ENCODE results near the gene STARD13.

STARD13 gene

DNA sequence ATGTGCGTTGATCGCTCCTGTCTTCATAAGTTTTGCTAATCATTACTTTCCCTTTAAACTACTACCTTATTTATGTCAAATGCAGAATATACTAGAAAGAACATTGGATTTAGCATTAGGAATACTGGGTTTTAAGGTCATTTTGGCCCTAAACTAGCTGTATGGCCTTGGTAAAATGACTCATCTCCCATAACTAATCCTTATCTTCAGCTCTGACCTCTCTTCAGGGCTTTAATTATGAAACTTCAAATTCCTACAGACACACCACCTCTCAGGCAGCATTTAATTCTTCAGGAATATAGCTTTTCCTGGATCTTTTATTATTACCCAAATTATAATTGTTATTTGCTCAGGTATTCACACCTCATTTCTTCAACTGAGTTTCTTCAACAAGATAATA, 121.2 kb downstream of the STARD13 start:
- TF ChIP-seq TCF12 (IDR thresholded peaks at IDR 0.05; ENCODE audit: low read depth): no peak
- no peak for TF ChIP-seq TEAD4 (IDR thresholded peaks at IDR 0.05)
- TF ChIP-seq CREB1 (IDR thresholded peaks at IDR 0.05; ENCODE audit: low read depth): no peak
- no peak for TF ChIP-seq MAX (IDR thresholded peaks at IDR 0.05)
- no peak for TF ChIP-seq NFIC (IDR thresholded peaks at IDR 0.05)
- no peak for TF ChIP-seq REST (IDR thresholded peaks at IDR 0.05; ENCODE audit: low read depth)

GRCh38 chr13:33158816-33159215, 126.7 kb downstream of the STARD13 start:
- no peak for TF ChIP-seq ZBTB7A (IDR thresholded peaks at IDR 0.05; ENCODE audit: low read depth)
- no peak for TF ChIP-seq MAX (IDR thresholded peaks at IDR 0.05)

GRCh38 chr13:33158271-33158670, 127.3 kb downstream of the STARD13 start:
- TF ChIP-seq NFIC (IDR thresholded peaks at IDR 0.05) (no peak), YY1 (IDR thresholded peaks at IDR 0.05; ENCODE audit: low read depth) (no peak), USF1 (IDR thresholded peaks at IDR 0.05) (no peak), ZBTB7A (IDR thresholded peaks at IDR 0.05; ENCODE audit: low read depth) (no peak), TAF1 (IDR thresholded peaks at IDR 0.05; ENCODE audit: low read depth) (no peak), REST (IDR thresholded peaks at IDR 0.05; ENCODE audit: low read depth) (no peak), CEBPB (IDR thresholded peaks at IDR 0.05) (no peak), EP300 (IDR thresholded peaks at IDR 0.05; ENCODE audit: borderline replicate concordance) (no peak), CREB1 (IDR thresholded peaks at IDR 0.05; ENCODE audit: low read depth) (no peak)

- TF ChIP-seq EGR1 (IDR thresholded peaks at IDR 0.05) (no peak), YY1 (IDR thresholded peaks at IDR 0.05; ENCODE audit: low read depth) (no peak), FOXM1 (IDR thresholded peaks at IDR 0.05; ENCODE audit: borderline replicate concordance, low read depth) (no peak)
Observed at GRCh38 chr13:33154911-33155310, 130.6 kb downstream of the STARD13 start.

DNA sequence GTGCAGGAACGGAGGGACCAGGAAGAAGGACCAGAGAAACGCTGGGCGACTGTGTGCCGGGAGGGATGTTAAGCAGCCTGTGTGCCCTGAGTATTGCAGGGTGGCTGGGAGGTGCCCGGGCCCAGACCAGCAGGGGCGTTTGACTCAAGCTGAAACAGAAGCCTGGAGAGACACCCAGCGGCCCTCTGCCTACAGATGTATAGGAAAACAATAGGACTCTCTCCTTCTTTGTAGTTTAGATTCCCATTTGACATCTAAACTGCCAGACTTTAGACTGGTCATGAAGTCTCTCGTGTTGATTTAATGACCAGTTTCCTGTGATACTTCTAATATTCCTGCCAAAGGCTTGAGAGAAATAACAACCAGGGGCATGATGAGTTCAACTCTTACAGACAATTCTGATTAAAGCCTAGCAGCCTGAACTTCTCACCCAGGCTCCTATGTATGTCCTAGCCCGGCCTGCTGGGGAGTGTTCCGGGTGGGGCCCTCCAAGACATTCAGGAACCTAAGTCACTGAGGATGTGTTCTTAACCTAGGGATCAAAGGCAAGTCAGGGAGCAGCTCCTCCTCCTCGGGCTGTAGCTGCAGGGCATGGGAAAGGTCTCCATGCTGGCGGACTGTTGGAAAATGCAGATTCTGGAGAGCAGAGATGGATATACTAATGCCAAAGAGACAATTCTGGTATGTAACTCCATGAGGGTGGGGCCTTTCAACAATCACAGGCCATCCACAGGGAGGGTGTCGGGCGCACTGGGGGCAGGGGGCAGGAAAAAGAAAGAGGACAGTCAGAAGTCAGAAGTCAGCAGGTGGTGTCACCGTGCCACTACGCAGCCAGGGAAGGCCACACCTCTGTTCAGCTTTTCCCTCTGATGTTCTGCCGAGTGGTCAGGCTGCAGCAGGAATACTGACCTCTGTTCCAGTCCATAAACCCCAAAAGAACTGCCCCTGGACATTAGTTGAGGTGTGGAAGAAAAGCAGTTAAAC, 131.8 kb downstream of the STARD13 start:
- TF ChIP-seq EP300 (IDR thresholded peaks at IDR 0.05; ENCODE audit: borderline replicate concordance) (no peak), MAX (IDR thresholded peaks at IDR 0.05) (no peak), EGR1 (IDR thresholded peaks at IDR 0.05) (no peak), ZBTB7A (IDR thresholded peaks at IDR 0.05; ENCODE audit: low read depth) (no peak), CREB1 (IDR thresholded peaks at IDR 0.05; ENCODE audit: low read depth) (no peak), TAF1 (IDR thresholded peaks at IDR 0.05; ENCODE audit: low read depth) (no peak), TCF12 (IDR thresholded peaks at IDR 0.05; ENCODE audit: low read depth) (no peak), YY1 (IDR thresholded peaks at IDR 0.05; ENCODE audit: low read depth) (no peak), FOXM1 (IDR thresholded peaks at IDR 0.05; ENCODE audit: borderline replicate concordance, low read depth) (no peak), RAD21 (IDR thresholded peaks at IDR 0.05; ENCODE audit: low read depth) (no peak), REST (IDR thresholded peaks at IDR 0.05; ENCODE audit: low read depth) (no peak), CEBPB (IDR thresholded peaks at IDR 0.05) (no peak), TEAD4 (IDR thresholded peaks at IDR 0.05) (no peak), USF1 (IDR thresholded peaks at IDR 0.05) (no peak), NFIC (IDR thresholded peaks at IDR 0.05) (no peak)

Measured in Ishikawa (cell line).